ENCODE results near the gene BAHCC1. TPM values are rescaled to one million over a fixed set of nuclear protein-coding genes. Genes with fewer than 3 reads are reported as not detected.

BAHCC1 gene
- total RNA-seq, 1 experiment from 2014 or later, result 3.1 TPM

DNA sequence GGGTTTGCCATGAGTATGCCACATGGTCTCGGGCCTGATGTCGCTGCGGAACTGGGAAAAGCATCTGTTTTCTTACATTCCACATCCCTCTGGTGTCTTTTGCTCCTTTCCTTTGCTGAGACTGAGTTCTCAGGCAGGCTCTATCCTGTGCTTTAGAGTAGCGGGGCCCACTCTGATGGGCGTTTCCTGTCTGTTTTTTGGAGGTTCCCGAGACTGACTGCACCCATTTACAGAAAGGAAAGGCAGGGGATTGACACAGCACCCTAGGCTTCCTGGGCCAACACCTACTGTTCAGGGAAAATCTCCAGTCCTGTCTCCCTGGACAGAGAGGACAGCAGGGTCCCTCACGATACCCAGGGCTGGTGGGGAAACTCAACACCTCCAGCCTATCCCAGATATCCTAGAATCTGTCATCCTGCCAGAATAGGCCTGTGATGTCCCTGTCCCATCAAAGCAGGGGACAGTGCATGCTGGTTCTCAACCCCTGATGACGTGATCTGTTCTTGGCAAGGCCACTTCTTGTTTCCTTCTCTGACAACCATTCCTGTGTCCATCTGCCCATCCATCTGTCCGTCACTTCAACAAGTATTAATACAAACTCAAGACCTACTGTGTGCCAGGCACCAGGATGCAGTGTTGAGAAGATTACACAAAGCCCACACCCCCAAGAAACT, 75.2 kb downstream of the BAHCC1 start:
- Mint-ChIP-seq H3K36me3 (ENCODE audit: insufficient read depth in 1 of 3, low read depth in 3 of 3) (no peaks in the 10 kb centered on the region; a peak in 2 of 7 replicates), H3K27me3 (ENCODE audit: low read depth) (peaks cover 8% of the 10 kb centered on the region), H3K9me3 (no peaks in the 10 kb centered on the region), H3K4me3 (no peak overlapping the region), H3K4me1 (peaks cover 0 to 8% of the 10 kb centered on the region in 2 experiments; a peak in 1 of 4 replicates), H3K27ac (no peak overlapping the region; a peak in 1 of 7 replicates)
- Histone ChIP-seq H3T11ph (ENCODE audit: low read length) (no peak overlapping the region), H3K14ac (ENCODE audit: insufficient read depth, low read length) (no peak overlapping the region), H3K27me3 (ENCODE audit: insufficient read depth, low read length) (no peaks in the 10 kb centered on the region), H3K79me2 (ENCODE audit: insufficient read depth, low read length) (no peaks in the 10 kb centered on the region), H4K8ac (replicated peaks; ENCODE audit: insufficient read length, low read depth, low read length) (no peak overlapping the region), H2BK120ac (ENCODE audit: low read depth, low read length, poor library complexity, severe bottlenecking) (no peak overlapping the region), H2AK5ac (ENCODE audit: insufficient read length, low read length) (no peak overlapping the region), H3K23me2 (ENCODE audit: insufficient read length, low read depth, low read length, poor library complexity, severe bottlenecking) (peaks cover 3% of the 10 kb centered on the region), H2BK15ac (ENCODE audit: low read depth, low read length) (no peak overlapping the region), H3K4me1 (ENCODE audit: insufficient read depth, low read length) (no peaks in the 10 kb centered on the region), H3K23ac (ENCODE audit: insufficient read length, low read depth, low read length) (no peak overlapping the region), H2BK20ac (ENCODE audit: low read depth, low read length, poor library complexity, severe bottlenecking) (no peak overlapping the region), H2AFZ (ENCODE audit: low read length) (no peak overlapping the region), H4K5ac (ENCODE audit: insufficient read length, low read depth, low read length) (no peak overlapping the region), H3K18ac (ENCODE audit: insufficient read length, low read depth, low read length) (no peak overlapping the region), H2BK12ac (ENCODE audit: insufficient read length, low read depth, low read length) (no peak overlapping the region), H3K79me1 (ENCODE audit: insufficient read depth, low read depth, low read length, poor library complexity, severe bottlenecking) (no peaks in the 10 kb centered on the region), H3K9me3 (ENCODE audit: control insufficient read depth, low read depth, low read length) (no peaks in the 10 kb centered on the region), H3K4me2 (ENCODE audit: insufficient read depth, insufficient read length, low read length) (no peak overlapping the region), H3K9ac (ENCODE audit: extremely low read depth, insufficient read length, low read length) (no peak overlapping the region), H2BK5ac (ENCODE audit: insufficient read length, low read length) (no peak overlapping the region), H4K20me1 (ENCODE audit: control insufficient read depth, insufficient read depth, insufficient read length) (no peaks in the 10 kb centered on the region), H3K56ac (ENCODE audit: insufficient read length, low read depth, low read length) (no peak overlapping the region), H4K91ac (ENCODE audit: insufficient read length, low read depth, low read length) (no peak overlapping the region), H3K27ac (ENCODE audit: insufficient read length, low read depth, low read length) (no peak overlapping the region), H3K4ac (ENCODE audit: low read depth, low read length) (no peak overlapping the region)
- no CpG with 5 or more reads among the region's 9 CpGs for WGBS (ENCODE audit: extremely low coverage, insufficient read length, low lambda C conversion rate)
- DNase-seq, result no peak
- TF ChIP-seq, protein P1, sequence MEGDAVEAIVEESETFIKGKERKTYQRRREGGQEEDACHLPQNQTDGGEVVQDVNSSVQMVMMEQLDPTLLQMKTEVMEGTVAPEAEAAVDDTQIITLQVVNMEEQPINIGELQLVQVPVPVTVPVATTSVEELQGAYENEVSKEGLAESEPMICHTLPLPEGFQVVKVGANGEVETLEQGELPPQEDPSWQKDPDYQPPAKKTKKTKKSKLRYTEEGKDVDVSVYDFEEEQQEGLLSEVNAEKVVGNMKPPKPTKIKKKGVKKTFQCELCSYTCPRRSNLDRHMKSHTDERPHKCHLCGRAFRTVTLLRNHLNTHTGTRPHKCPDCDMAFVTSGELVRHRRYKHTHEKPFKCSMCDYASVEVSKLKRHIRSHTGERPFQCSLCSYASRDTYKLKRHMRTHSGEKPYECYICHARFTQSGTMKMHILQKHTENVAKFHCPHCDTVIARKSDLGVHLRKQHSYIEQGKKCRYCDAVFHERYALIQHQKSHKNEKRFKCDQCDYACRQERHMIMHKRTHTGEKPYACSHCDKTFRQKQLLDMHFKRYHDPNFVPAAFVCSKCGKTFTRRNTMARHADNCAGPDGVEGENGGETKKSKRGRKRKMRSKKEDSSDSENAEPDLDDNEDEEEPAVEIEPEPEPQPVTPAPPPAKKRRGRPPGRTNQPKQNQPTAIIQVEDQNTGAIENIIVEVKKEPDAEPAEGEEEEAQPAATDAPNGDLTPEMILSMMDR (conservative IDR thresholded peaks at IDR 0.05), result no peak
